Mononuclear cell (primary cell): ENCODE data around the gene MTHFSD. TPM values are rescaled to one million over a fixed set of nuclear protein-coding genes. Genes with fewer than 3 reads are reported as not detected.

ENCODE experiments used
- H3K27me3 ChIP-seq: 2 replicates; pipeline ENCODE4 v1.6.0; 2011; ENCODE audit warnings: low read length, control low read depth; ENCODE audit not compliant: insufficient read depth
- H3K4me1 ChIP-seq: 2 replicates; pipeline ENCODE4 v1.5.1; 2011; ENCODE audit warnings: mild to moderate bottlenecking, low read length, control low read depth; ENCODE audit not compliant: insufficient read depth
- H3K4me3 ChIP-seq: 2 replicates; pipeline ENCODE4 v1.5.1; 2011; ENCODE audit warnings: mild to moderate bottlenecking, low read length, moderate library complexity
- H3K9me3 ChIP-seq: 2 replicates; pipeline ENCODE4 v1.5.1; 2011; ENCODE audit warnings: low read depth, mild to moderate bottlenecking, control low read depth, low read length
- total RNA-seq: library from RNA; depleted of rRNA; stranded (reverse); fragments of >200 nt; gene quantifications from one replicate; pipeline ENCODE4 v1.2.3, GENCODE V29; 2012

Gene MTHFSD
- total RNA-seq, 1 donor = 3.3 TPM

GRCh38 chr16:86567701-86568581, 12.9 kb upstream of the MTHFSD start:
- peaks cover 81% of the 10 kb centered on the region for H3K27me3 ChIP-seq
- H3K4me3 ChIP-seq = no peak overlapping the region
- H3K9me3 ChIP-seq = no peaks in the 10 kb centered on the region
- peaks cover 21% of the 10 kb centered on the region for H3K4me1 ChIP-seq

- no peaks in the 10 kb centered on the region for H3K9me3 ChIP-seq
- peaks cover 78% of the 10 kb centered on the region for H3K27me3 ChIP-seq
- no peak overlapping the region for H3K4me3 ChIP-seq
- peaks cover 21% of the 10 kb centered on the region for H3K4me1 ChIP-seq
Measured at GRCh38 chr16:86566966-86567700, 12.1 kb upstream of the MTHFSD start.

GRCh38 chr16:86566601-86566965, 11.5 kb upstream of the MTHFSD start, which contains the start of gene FOXC2:
TSS of gene FOXC2 (plus strand) at chr16:86566829. CDS start at chr16:86567336, 507 bp downstream.
- Histone ChIP-seq H3K4me1 (peaks cover 21% of the 10 kb centered on the region), H3K27me3 (peaks cover 73% of the 10 kb centered on the region), H3K4me3 (no peak within 1 kb of the TSS), H3K9me3 (no peaks in the 10 kb centered on the region)

- Histone ChIP-seq H3K4me1 (peaks cover 21% of the 10 kb centered on the region), H3K27me3 (peaks cover 66% of the 10 kb centered on the region), H3K4me3 (no peak overlapping the region), H3K9me3 (no peaks in the 10 kb centered on the region)
Measured at GRCh38 chr16:86565644-86566511, 10.8 kb upstream of the MTHFSD start.

- H3K27me3 ChIP-seq = peaks cover 59% of the 10 kb centered on the region
Measured at GRCh38 chr16:86565181-86565631, 10.2 kb upstream of the MTHFSD start.

GRCh38 chr16:86563469-86564345, 8.7 kb upstream of the MTHFSD start:
- Histone ChIP-seq H3K27me3 (peaks cover 44% of the 10 kb centered on the region), H3K4me1 (peaks cover 21% of the 10 kb centered on the region), H3K4me3 (no peak overlapping the region), H3K9me3 (no peaks in the 10 kb centered on the region)

More at GRCh38 chr16:86565181-86565631, 10.2 kb upstream of the MTHFSD start:
- peaks cover 21% of the 10 kb centered on the region for H3K4me1 ChIP-seq
- H3K9me3 ChIP-seq = no peaks in the 10 kb centered on the region
- H3K4me3 ChIP-seq = no peak overlapping the region

- Histone ChIP-seq H3K9me3 (no peaks in the 10 kb centered on the region), H3K27me3 (peaks cover 37% of the 10 kb centered on the region)
Measured at GRCh38 chr16:86562356-86562755, 7.3 kb upstream of the MTHFSD start.

GRCh38 chr16:86559802-86560305, 4.8 kb upstream of the MTHFSD start:
- H3K9me3 ChIP-seq = no peaks in the 10 kb centered on the region
- H3K4me3 ChIP-seq = no peak overlapping the region
- peaks cover 13% of the 10 kb centered on the region for H3K4me1 ChIP-seq
- H3K27me3 ChIP-seq = peaks cover 15% of the 10 kb centered on the region

More at GRCh38 chr16:86562356-86562755, 7.3 kb upstream of the MTHFSD start:
- peaks cover 21% of the 10 kb centered on the region for H3K4me1 ChIP-seq
- no peak overlapping the region for H3K4me3 ChIP-seq

- Histone ChIP-seq H3K4me1 (peaks cover 16% of the 10 kb centered on the region), H3K4me3 (no peak overlapping the region)
Measured at GRCh38 chr16:86558355-86559193, 3.5 kb upstream of the MTHFSD start.

GRCh38 chr16:86557587-86557986, 2.6 kb upstream of the MTHFSD start:
- H3K4me1 ChIP-seq = peaks cover 13% of the 10 kb centered on the region
- H3K4me3 ChIP-seq = no peak overlapping the region
- no peaks in the 10 kb centered on the region for H3K9me3 ChIP-seq
- H3K27me3 ChIP-seq = no peaks in the 10 kb centered on the region

More at GRCh38 chr16:86558355-86559193, 3.5 kb upstream of the MTHFSD start:
- Histone ChIP-seq H3K9me3 (no peaks in the 10 kb centered on the region), H3K27me3 (peaks cover 5% of the 10 kb centered on the region)

- Histone ChIP-seq H3K4me1 (peaks cover 13% of the 10 kb centered on the region), H3K4me3 (no peak overlapping the region), H3K27me3 (no peaks in the 10 kb centered on the region), H3K9me3 (no peaks in the 10 kb centered on the region)
Measured at GRCh38 chr16:86556576-86556975, 1.5 kb upstream of the MTHFSD start.

- no peaks in the 10 kb centered on the region for H3K27me3 ChIP-seq
- peaks cover 13% of the 10 kb centered on the region for H3K4me1 ChIP-seq
- peak overlapping the region; percentile 94 for H3K4me3 ChIP-seq
Measured at GRCh38 chr16:86555704-86556075, 655 bp upstream of the MTHFSD start.

GRCh38 chr16:86554599-86554916, 477 bp downstream of the MTHFSD start:
- Histone ChIP-seq H3K4me1 (peaks cover 13% of the 10 kb centered on the region), H3K4me3 (peak overlapping the region; percentile 94), H3K9me3 (no peaks in the 10 kb centered on the region), H3K27me3 (no peaks in the 10 kb centered on the region)

More at GRCh38 chr16:86555704-86556075, 655 bp upstream of the MTHFSD start:
- no peaks in the 10 kb centered on the region for H3K9me3 ChIP-seq
